ENCODE measurements around the gene NRG3. TPM values are rescaled to one million over a fixed set of nuclear protein-coding genes. Genes with fewer than 3 reads are reported as not detected.

The NRG3 gene
- total RNA-seq, 1 donor from 2014 or later, result 1.6 TPM

DNA sequence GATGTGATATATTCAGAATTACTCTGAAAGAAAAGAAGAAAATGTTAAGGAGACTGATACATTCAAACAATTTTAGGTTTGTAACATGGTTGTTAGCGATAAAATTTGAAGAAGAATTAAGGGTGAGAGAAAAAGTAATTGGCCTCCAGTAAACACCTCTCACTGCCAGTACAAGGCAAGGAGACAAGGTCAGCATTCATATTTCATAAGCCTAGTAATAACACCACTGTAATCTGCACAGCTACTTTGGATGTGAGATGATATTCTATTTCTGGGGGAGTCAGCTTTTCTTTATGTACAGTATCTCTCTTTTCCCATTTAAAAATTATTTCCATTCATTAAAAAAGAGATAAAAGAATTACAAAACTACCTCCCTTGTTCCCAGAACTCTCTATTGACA is 621.1 kb downstream of the NRG3 start:
- Histone ChIP-seq H3K27me3 (no peaks in the 10 kb centered on the region), H3K9me3 (no peaks in the 10 kb centered on the region), H3K36me3 (no peaks in the 10 kb centered on the region), H3K4me1 (no peaks in the 10 kb centered on the region), H3K4me3 (no peak overlapping the region), H3K27ac (no peak overlapping the region)
- DNase-seq (ENCODE audit: low spot score in 2 of 2), result no peak
- TF ChIP-seq, protein P1, sequence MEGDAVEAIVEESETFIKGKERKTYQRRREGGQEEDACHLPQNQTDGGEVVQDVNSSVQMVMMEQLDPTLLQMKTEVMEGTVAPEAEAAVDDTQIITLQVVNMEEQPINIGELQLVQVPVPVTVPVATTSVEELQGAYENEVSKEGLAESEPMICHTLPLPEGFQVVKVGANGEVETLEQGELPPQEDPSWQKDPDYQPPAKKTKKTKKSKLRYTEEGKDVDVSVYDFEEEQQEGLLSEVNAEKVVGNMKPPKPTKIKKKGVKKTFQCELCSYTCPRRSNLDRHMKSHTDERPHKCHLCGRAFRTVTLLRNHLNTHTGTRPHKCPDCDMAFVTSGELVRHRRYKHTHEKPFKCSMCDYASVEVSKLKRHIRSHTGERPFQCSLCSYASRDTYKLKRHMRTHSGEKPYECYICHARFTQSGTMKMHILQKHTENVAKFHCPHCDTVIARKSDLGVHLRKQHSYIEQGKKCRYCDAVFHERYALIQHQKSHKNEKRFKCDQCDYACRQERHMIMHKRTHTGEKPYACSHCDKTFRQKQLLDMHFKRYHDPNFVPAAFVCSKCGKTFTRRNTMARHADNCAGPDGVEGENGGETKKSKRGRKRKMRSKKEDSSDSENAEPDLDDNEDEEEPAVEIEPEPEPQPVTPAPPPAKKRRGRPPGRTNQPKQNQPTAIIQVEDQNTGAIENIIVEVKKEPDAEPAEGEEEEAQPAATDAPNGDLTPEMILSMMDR (IDR thresholded peaks at IDR 0.05), result no peak
- intact Hi-C loops (cut with DNase I), result no loop called here

DNA sequence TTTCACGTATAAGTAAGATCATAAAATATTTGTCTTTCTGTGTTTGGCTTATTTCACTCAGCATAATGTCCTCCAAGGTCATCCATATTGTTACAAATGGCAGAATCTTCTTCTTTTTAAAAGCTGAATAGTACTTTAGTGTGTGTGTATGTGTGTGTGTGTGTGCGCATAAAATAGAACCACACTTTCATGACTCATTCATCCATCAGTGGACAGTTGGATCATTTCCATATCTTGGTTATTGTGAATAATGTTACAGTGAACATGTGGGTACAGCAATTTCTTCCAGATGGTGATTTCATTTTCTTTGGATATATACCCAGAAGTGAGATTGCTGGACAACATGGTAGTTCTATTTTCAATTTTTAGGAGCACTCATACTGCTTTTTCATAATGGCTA is 622.4 kb downstream of the NRG3 start:
- H3K9me3 ChIP-seq, result no peaks in the 10 kb centered on the region
- no peaks in the 10 kb centered on the region for H3K4me1 ChIP-seq
- no peaks in the 10 kb centered on the region for H3K27me3 ChIP-seq
- H3K27ac ChIP-seq, result no peak overlapping the region
- no peak overlapping the region for H3K4me3 ChIP-seq
- H3K36me3 ChIP-seq, result no peaks in the 10 kb centered on the region
- TF ChIP-seq, protein P1 (IDR thresholded peaks at IDR 0.05), result no peak
- intact Hi-C loops (cut with DNase I), result no loop called here
- DNase-seq (ENCODE audit: low spot score in 2 of 2), result no peak

DNA sequence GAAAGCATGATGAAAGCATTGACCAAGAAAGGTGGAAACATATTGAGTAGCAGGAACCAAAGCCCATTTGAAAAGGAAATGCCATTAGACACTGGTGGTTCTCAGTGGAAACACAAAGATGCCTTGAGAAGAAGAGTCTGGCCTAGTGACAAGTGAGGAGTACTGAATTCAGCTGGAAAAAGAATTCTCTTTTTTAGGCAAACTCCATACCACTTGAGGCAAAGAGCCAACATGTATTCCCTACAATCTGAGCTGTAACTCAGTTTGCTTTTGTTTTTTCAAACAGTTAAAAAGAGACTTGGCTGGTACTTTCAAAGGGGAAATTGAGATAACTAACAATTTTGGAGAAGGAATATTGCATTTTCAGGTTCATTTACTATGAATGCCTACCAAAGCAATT is 624.0 kb downstream of the NRG3 start:
- no peaks in the 10 kb centered on the region for H3K9me3 ChIP-seq
- no peak overlapping the region for H3K4me3 ChIP-seq
- intact Hi-C loops (cut with DNase I), result no loop called here
- TF ChIP-seq, protein P1 (IDR thresholded peaks at IDR 0.05), result no peak
- no peaks in the 10 kb centered on the region for H3K36me3 ChIP-seq
- no peak overlapping the region for H3K27ac ChIP-seq
- H3K27me3 ChIP-seq, result no peaks in the 10 kb centered on the region
- DNase-seq (ENCODE audit: low spot score in 2 of 2), result no peak
- no peaks in the 10 kb centered on the region for H3K4me1 ChIP-seq

DNA sequence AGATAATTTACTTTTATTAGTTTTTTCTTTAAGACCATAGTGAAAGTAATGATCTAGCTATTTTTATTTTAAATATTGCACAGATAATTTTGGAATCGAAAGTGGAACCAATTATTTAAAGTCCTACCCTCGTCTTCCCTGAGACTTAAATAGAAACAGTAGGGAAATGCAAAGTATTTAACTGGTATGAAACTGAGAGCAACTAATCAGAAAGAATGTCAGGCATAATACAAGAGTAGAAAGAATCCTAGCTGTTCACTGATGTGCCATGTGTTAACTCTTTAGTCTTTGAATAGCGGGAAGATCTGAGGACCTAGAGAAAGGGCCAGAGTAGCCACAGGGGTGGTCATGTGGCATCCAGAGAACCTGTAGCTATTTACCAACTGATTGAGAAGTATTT is 630.0 kb downstream of the NRG3 start:
- TF ChIP-seq, protein P1 (IDR thresholded peaks at IDR 0.05), result no peak
- intact Hi-C loops (cut with DNase I), result no loop called here

DNA sequence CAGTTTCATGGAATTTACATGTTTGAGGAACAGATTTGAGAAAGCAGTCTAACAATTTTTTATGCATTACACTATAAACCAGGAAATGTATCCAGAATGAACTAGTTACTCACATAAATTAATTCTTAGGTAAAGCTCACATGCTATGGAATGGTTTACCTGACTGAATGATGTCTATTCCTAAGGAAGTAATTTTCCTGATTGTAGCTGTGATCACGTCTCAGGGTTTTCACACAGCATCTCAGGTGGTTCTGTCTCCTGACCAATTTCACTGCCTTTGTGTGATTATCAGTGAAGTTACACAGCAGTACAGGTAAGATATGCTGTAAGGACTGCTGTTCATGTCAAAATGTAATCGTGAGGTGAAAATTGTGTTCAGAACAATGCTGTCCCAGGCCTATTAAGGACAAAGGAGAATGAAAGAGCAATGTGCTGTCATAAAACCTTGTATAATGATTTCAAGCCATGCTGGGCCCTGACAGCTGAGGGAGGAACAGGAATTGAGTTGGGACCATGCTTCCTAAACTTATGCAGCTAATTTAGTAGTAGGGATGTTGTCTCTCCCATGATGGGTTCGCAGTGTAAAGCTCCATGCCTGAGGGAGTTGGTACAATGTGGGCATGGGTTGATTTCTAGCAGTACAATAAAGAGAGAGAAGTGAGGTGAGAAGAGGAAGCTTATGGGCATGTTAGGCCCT is 631.8 kb downstream of the NRG3 start:
- Histone ChIP-seq H3K27me3 (no peaks in the 10 kb centered on the region), H3K9me3 (no peaks in the 10 kb centered on the region), H3K4me1 (no peaks in the 10 kb centered on the region), H3K36me3 (no peaks in the 10 kb centered on the region), H3K4me3 (no peak overlapping the region), H3K27ac (no peak overlapping the region)
- intact Hi-C loops (cut with DNase I), result no loop called here
- DNase-seq (ENCODE audit: low spot score in 2 of 2), result no peak
- TF ChIP-seq, protein P1 (IDR thresholded peaks at IDR 0.05), result no peak

More for the DNA sequence above, 630.0 kb downstream of the NRG3 start:
- H3K9me3 ChIP-seq, result no peaks in the 10 kb centered on the region
- no peaks in the 10 kb centered on the region for H3K4me1 ChIP-seq
- no peaks in the 10 kb centered on the region for H3K36me3 ChIP-seq
- DNase-seq (ENCODE audit: low spot score in 2 of 2), result no peak
- no peak overlapping the region for H3K27ac ChIP-seq
- no peak overlapping the region for H3K4me3 ChIP-seq
- no peaks in the 10 kb centered on the region for H3K27me3 ChIP-seq

DNA sequence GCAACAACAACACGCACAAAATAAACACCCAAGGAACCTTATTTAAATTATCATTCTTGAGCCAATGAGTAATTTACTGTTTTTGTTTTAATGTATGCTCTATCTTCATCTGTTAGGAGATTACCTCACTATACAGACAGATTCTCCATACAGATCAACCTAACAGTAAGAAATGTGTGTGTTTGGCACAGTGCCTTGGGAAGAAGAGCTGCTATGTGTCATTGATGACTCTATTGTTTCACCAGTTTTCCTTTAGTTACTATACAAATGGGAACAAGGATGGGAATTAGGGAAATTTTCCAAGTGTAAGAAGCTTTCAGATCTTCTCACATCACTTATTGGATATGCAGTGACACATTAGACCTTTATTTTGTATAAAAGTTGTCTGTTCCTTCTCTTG is 640.3 kb downstream of the NRG3 start:
- Histone ChIP-seq H3K4me1 (no peaks in the 10 kb centered on the region), H3K27me3 (no peaks in the 10 kb centered on the region), H3K4me3 (no peak overlapping the region), H3K36me3 (no peaks in the 10 kb centered on the region), H3K9me3 (no peaks in the 10 kb centered on the region), H3K27ac (no peak overlapping the region)
- no peak for DNase-seq (ENCODE audit: low spot score in 2 of 2)
- TF ChIP-seq, protein P1 (IDR thresholded peaks at IDR 0.05), result no peak
- intact Hi-C loops (cut with DNase I), result no loop called here
